HuH-7 (cell line): ENCODE data around the gene SLC10A3.

ENCODE experiments used
- DNase-seq: peaks from one replicate; pipeline ENCODE4 v3.0.0; 2011; ENCODE audit warnings: low spot score

The SLC10A3 gene

GRCh38 chrX:154437971-154438893, 52.2 kb downstream of the SLC10A3 start:
- DNase-seq: no peak
